ENCODE measurements around the gene DNM1. TPM values are rescaled to one million over a fixed set of nuclear protein-coding genes. Genes with fewer than 3 reads are reported as not detected.

DNM1 gene
- polyA plus RNA-seq, 1 of the 3 experiments (the other 2 are of a cell fraction) = 35.7 TPM

- Histone ChIP-seq H3K4me2 (no peak overlapping the region), H3K79me2 (ENCODE audit: insufficient read depth) (no peaks in the 10 kb centered on the region; the same call in 1 of the 2 replicates), H3K9ac (no peak overlapping the region), H3F3A (replicated peaks; ENCODE audit: insufficient read depth) (peaks cover 18% of the 10 kb centered on the region), H3K9me2 (no peaks in the 10 kb centered on the region), H3K36me3 (replicated peaks in 1 of 2; ENCODE audit: control insufficient read depth in 1 of 2, insufficient read depth in 2 of 2, low read length in 1 of 2) (peaks cover 35 to 44% of the 10 kb centered on the region in 2 experiments), H4K20me1 (ENCODE audit: insufficient read depth) (no peaks in the 10 kb centered on the region), H3K9me3 (no peaks in the 10 kb centered on the region), H3K4me1 (ENCODE audit: control insufficient read depth in 1 of 2, insufficient read depth in 2 of 2, low read depth in 1 of 2, low read length in 1 of 2) (peaks cover 3 to 5% of the 10 kb centered on the region in 2 experiments; a peak in 2 of 4 replicates), H3K27me3 (ENCODE audit: insufficient read depth) (no peaks in the 10 kb centered on the region), H3K27ac (ENCODE audit: low read depth in 2 of 2, low read length in 1 of 2) (peak overlapping the region in 1 of 2 experiments; percentile 31; a peak in 2 of 4 replicates), H3K4me3 (ENCODE audit: low read depth in 2 of 2, low read length in 1 of 2) (no peak overlapping the region), H2AFZ (ENCODE audit: low read depth) (no peak overlapping the region)
- POLR2A ChIA-PET = no interaction called here
- WGBS (ENCODE audit: low lambda C conversion rate) = 59% methylated on average over 8 of the region's 8 CpGs
- peak; percentile 44; the same call in 1 of the 2 replicates for TF ChIP-seq FOSL2 (IDR thresholded peaks at IDR 0.05; ENCODE audit: borderline replicate concordance, low read depth)
- TF ChIP-seq, protein P1, sequence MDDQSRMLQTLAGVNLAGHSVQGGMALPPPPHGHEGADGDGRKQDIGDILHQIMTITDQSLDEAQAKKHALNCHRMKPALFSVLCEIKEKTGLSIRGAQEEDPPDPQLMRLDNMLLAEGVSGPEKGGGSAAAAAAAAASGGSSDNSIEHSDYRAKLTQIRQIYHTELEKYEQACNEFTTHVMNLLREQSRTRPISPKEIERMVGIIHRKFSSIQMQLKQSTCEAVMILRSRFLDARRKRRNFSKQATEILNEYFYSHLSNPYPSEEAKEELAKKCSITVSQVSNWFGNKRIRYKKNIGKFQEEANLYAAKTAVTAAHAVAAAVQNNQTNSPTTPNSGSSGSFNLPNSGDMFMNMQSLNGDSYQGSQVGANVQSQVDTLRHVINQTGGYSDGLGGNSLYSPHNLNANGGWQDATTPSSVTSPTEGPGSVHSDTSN (IDR thresholded peaks at IDR 0.05) = 0 out of 2 replicates have a peak, but pooled peaks have one; percentile 13
- no peak for TF ChIP-seq FOXM1 (IDR thresholded peaks at IDR 0.05; ENCODE audit: low read depth)
- TF ChIP-seq, protein P2, sequence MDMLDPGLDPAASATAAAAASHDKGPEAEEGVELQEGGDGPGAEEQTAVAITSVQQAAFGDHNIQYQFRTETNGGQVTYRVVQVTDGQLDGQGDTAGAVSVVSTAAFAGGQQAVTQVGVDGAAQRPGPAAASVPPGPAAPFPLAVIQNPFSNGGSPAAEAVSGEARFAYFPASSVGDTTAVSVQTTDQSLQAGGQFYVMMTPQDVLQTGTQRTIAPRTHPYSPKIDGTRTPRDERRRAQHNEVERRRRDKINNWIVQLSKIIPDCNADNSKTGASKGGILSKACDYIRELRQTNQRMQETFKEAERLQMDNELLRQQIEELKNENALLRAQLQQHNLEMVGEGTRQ (IDR thresholded peaks at IDR 0.05; ENCODE audit: borderline replicate concordance, low read depth, low read length) = no peak
- TF ChIP-seq, protein P3, sequence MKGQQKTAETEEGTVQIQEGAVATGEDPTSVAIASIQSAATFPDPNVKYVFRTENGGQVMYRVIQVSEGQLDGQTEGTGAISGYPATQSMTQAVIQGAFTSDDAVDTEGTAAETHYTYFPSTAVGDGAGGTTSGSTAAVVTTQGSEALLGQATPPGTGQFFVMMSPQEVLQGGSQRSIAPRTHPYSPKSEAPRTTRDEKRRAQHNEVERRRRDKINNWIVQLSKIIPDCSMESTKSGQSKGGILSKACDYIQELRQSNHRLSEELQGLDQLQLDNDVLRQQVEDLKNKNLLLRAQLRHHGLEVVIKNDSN (IDR thresholded peaks at IDR 0.05; ENCODE audit: borderline replicate concordance, low read depth) = no peak
- TF ChIP-seq MEF2A (IDR thresholded peaks at IDR 0.05; ENCODE audit: borderline replicate concordance, low read depth) = no peak
- no peak for TF ChIP-seq MXI1 (IDR thresholded peaks at IDR 0.05; ENCODE audit: low read depth, low read length)
- no peak for TF ChIP-seq TCF12 (IDR thresholded peaks at IDR 0.05)
- TF ChIP-seq JUND (IDR thresholded peaks at IDR 0.05) = 0 out of 2 replicates have a peak, but pooled peaks have one; percentile 47
- TF ChIP-seq SMC3 (IDR thresholded peaks at IDR 0.05; ENCODE audit: low read depth, low read length) = no peak
- TF ChIP-seq IRF3 (IDR thresholded peaks at IDR 0.05; ENCODE audit: low read depth, low read length) = no peak
- CTCF ChIA-PET = interaction anchor here (1.2 to 3.7 kb wide), 2 partner anchors 15 to 57 kb away, joined by 3 to 18 read pairs; partner anchors contain the start of gene CIZ1
- no peak for DNase-seq
These were observed 28.0 kb upstream of the DNM1 start for GRCh38 chr9:128175102-128175563.

DNA sequence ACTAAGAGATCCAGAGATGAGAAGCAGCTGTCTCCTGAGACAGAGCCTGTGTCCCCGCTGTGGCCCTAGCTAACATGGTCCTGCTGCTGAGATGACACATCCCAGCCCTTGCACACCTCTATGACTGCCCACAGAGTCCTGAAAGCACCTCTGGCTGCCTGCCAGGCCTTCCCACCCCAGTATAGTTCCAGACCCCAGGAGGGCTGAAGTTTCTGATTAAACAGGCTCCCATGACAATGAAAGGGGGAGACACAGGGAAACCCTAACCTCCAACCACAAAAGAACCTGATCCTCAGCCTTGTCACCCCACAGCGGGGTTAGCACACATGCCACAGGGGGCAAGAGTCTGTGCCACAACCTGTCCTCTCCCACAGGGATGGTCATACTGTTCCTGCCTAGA lies 27.5 kb upstream of the DNM1 start:
- H3K36me3 ChIP-seq (replicated peaks in 1 of 2; ENCODE audit: control insufficient read depth in 1 of 2, insufficient read depth in 2 of 2, low read length in 1 of 2) = peaks cover 40 to 48% of the 10 kb centered on the region in 2 experiments

More for the DNA sequence above, 27.5 kb upstream of the DNM1 start:
- 100% methylated on average over 1 of the region's 2 CpGs for WGBS (ENCODE audit: low lambda C conversion rate)
- no peak overlapping the region for H2AFZ ChIP-seq (ENCODE audit: low read depth)
- H3K79me2 ChIP-seq (ENCODE audit: insufficient read depth) = no peaks in the 10 kb centered on the region; the same call in 1 of the 2 replicates
- H3K4me2 ChIP-seq = no peak overlapping the region
- H3K9ac ChIP-seq = no peak overlapping the region
- no peak overlapping the region for H3K4me3 ChIP-seq (ENCODE audit: low read depth in 2 of 2, low read length in 1 of 2)
- H3K9me3 ChIP-seq = no peaks in the 10 kb centered on the region
- peaks cover 18% of the 10 kb centered on the region for H3F3A ChIP-seq (replicated peaks; ENCODE audit: insufficient read depth)
- TF ChIP-seq FOXJ3 (CRISPR knock-in tag; IDR thresholded peaks at IDR 0.05) = no peak
- TF ChIP-seq JUND (IDR thresholded peaks at IDR 0.05) = no peak
- no peak for TF ChIP-seq EZH2phosphoT487 (IDR thresholded peaks at IDR 0.05; ENCODE audit: borderline replicate concordance, low read depth)
- TF ChIP-seq MXI1 (IDR thresholded peaks at IDR 0.05; ENCODE audit: low read depth, low read length) = no peak
- no peak for TF ChIP-seq FOSL2 (IDR thresholded peaks at IDR 0.05; ENCODE audit: borderline replicate concordance, low read depth)
- TF ChIP-seq, protein P2 (IDR thresholded peaks at IDR 0.05; ENCODE audit: borderline replicate concordance, low read depth, low read length) = no peak
- TF ChIP-seq TAF1 (IDR thresholded peaks at IDR 0.05; ENCODE audit: borderline replicate concordance, low read depth, low read length) = no peak
- no peak for TF ChIP-seq EP300 (IDR thresholded peaks at IDR 0.05; ENCODE audit: borderline replicate concordance in 1 of 2, low read depth in 1 of 2, low read length in 1 of 2)
- H4K20me1 ChIP-seq (ENCODE audit: insufficient read depth) = no peaks in the 10 kb centered on the region
- POLR2A ChIA-PET = no interaction called here
- CTCF ChIA-PET = interaction anchor here (1.2 to 3.7 kb wide), 2 partner anchors 15 to 58 kb away, joined by 3 to 18 read pairs; partner anchors contain the start of gene CIZ1
- peaks cover 3 to 5% of the 10 kb centered on the region in 2 experiments; a peak in 2 of 4 replicates for H3K4me1 ChIP-seq (ENCODE audit: control insufficient read depth in 1 of 2, insufficient read depth in 2 of 2, low read depth in 1 of 2, low read length in 1 of 2)
- DNase-seq = no peak
- H3K27me3 ChIP-seq (ENCODE audit: insufficient read depth) = no peaks in the 10 kb centered on the region
- H3K27ac ChIP-seq (ENCODE audit: low read depth in 2 of 2, low read length in 1 of 2) = peak overlapping the region in 1 of 2 experiments; percentile 31; a peak in 1 of 4 replicates
- H3K9me2 ChIP-seq = no peaks in the 10 kb centered on the region

All from SK-N-SH (cell line).